ENCODE measurements around the gene PRKCQ. TPM values are rescaled to one million over a fixed set of nuclear protein-coding genes. Genes with fewer than 3 reads are reported as not detected.

PRKCQ gene
- total and polyA plus RNA-seq, 7 experiments from 2014 or later: 44.3 to 74.5 (median 65.8) TPM

DNA sequence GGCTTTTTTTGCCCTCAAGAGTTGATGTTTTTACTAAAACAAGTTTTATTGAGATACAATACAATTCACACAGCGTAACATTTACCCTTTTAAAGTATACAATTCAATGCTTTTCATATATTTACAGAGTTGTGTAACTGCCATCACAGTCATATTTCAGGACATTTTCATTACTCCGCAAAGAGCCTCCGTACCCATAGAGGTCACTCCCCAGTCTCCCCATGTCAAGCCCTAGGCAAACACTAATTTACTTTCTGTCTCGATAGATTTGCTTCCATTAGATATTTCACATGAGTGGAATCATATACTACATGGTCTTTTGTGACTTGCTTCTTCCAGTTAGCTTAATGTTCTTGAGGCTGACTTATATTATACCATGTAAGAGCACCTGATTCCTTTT is 183.8 kb downstream of the PRKCQ start:
- Mint-ChIP-seq H3K9me3 (peaks cover 0 to 7% (median 2%) of the 10 kb centered on the region in 11 donors), H3K27ac (peak overlapping the region in 1 of 9 donors; percentile 1), H3K4me3 (no peak overlapping the region), H3K36me3 (peaks cover 0 to 29% (median 15%) of the 10 kb centered on the region in 5 donors), H3K27me3 (no peaks in the 10 kb centered on the region), H3K4me1 (peaks cover 0 to 12% (median 0%) of the 10 kb centered on the region in 7 donors)
- POLR2A ChIA-PET: interaction anchor here (0.6 kb wide), 2 partner anchors 14 to 297 kb away, joined by 3 to 4 read pairs; no protein-coding TSS in a partner anchor
- DNase-seq: no peak
- Histone ChIP-seq H3K4me1 (ENCODE audit: control insufficient read depth in 2 of 2, insufficient read depth in 2 of 2, low read length in 2 of 2) (no peaks in the 10 kb centered on the region), H3K4me3 (ENCODE audit: low read length) (no peak overlapping the region), H3K9me3 (ENCODE audit: control insufficient read depth in 2 of 3, low read length in 3 of 3) (no peaks in the 10 kb centered on the region), H3K27me3 (ENCODE audit: control insufficient read depth in 2 of 2, insufficient read depth in 2 of 2, low read length in 2 of 2) (no peaks in the 10 kb centered on the region), H3K27ac (ENCODE audit: low read depth, low read length) (no peak overlapping the region), H3K36me3 (ENCODE audit: control insufficient read depth in 2 of 3, insufficient read depth in 3 of 3, low read length in 3 of 3) (no peaks in the 10 kb centered on the region)
- no peak for ATAC-seq
- CTCF ChIA-PET: interaction anchor here (0.7 kb wide), 1 partner anchor 194 kb away, joined by 3 read pairs; no protein-coding TSS in a partner anchor
- intact Hi-C loops (cut with micrococcal nuclease): no loop called here

DNA sequence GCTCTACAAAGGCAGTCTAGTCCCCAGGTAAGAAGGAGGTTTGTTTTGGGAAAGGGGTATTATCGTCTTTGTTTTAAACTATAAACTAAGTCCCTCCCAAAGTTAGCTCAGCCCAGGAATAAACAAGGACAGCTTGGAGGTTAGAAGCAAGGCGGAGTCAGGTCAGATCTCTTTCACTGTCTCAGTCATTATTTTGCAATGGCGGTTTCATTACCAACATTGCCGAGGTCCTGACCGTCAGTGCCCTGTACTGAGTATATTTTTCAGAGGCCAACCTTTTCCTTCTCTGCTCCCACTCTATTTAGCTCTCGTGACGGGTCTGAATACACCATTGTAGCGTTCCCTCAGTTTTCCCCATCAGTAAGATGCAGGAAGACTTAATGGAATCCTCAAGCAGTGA is 184.5 kb downstream of the PRKCQ start:
- Mint-ChIP-seq H3K27me3 (no peaks in the 10 kb centered on the region), H3K4me1 (peaks cover 0 to 9% (median 0%) of the 10 kb centered on the region in 7 donors)
- ATAC-seq: no peak

DNA sequence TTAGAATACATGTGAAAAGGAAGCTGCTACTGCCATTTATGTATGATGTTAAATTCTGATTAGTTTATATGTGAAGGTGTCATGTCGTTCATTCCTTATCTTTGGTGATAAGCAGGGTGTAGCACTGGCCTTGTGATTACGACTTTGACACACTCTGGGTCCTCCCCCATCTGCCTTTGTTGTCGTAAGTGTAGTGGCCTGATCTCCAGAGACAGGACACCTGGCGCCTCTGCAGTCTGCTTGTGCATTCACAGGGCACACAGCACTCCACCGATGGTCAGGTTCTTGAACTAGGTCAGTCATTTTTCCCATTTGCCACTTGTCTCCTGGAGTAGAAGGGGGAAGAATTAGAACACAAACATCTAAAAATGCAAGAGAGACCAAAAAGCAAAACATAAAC is 186.0 kb downstream of the PRKCQ start:
- no peaks in the 10 kb centered on the region for H3K27me3 Mint-ChIP-seq
- no peak overlapping the region for H3K27ac ChIP-seq (ENCODE audit: low read depth, low read length)
- no peaks in the 10 kb centered on the region for H3K4me1 ChIP-seq (ENCODE audit: control insufficient read depth in 2 of 2, insufficient read depth in 2 of 2, low read length in 2 of 2)
- ChIA-PET POLR2A (interaction anchor here (0.7 kb wide), 1 partner anchor 12 kb away, joined by 4 read pairs; no protein-coding TSS in a partner anchor), CTCF (interaction anchor here (0.9 to 1.3 kb wide), 2 partner anchors 8 to 192 kb away, joined by 3 read pairs; partner anchors contain the start of gene PFKFB3)
- H3K36me3 ChIP-seq (ENCODE audit: control insufficient read depth in 2 of 3, insufficient read depth in 3 of 3, low read length in 3 of 3): no peaks in the 10 kb centered on the region
- DNase-seq (no peak), ATAC-seq (no peak)
- intact Hi-C loops (cut with micrococcal nuclease): no loop called here
- H3K27me3 ChIP-seq (ENCODE audit: control insufficient read depth in 2 of 2, insufficient read depth in 2 of 2, low read length in 2 of 2): no peaks in the 10 kb centered on the region
- peak overlapping the region in 1 of 9 donors; percentile 3 for H3K27ac Mint-ChIP-seq
- peaks cover 12 to 48% (median 34%) of the 10 kb centered on the region in 5 donors for H3K36me3 Mint-ChIP-seq
- H3K9me3 Mint-ChIP-seq: peaks cover 6 to 28% (median 20%) of the 10 kb centered on the region in 11 donors
- H3K4me3 Mint-ChIP-seq: no peak overlapping the region
- H3K4me3 ChIP-seq (ENCODE audit: low read length): no peak overlapping the region
- H3K9me3 ChIP-seq (ENCODE audit: control insufficient read depth in 2 of 3, low read length in 3 of 3): peaks cover 0 to 10% (median 0%) of the 10 kb centered on the region in 3 experiments
- peaks cover 0 to 4% (median 0%) of the 10 kb centered on the region in 7 donors for H3K4me1 Mint-ChIP-seq

More for the DNA sequence above, 184.5 kb downstream of the PRKCQ start:
- H3K4me1 ChIP-seq (ENCODE audit: control insufficient read depth in 2 of 2, insufficient read depth in 2 of 2, low read length in 2 of 2): no peaks in the 10 kb centered on the region
- H3K36me3 ChIP-seq (ENCODE audit: control insufficient read depth in 2 of 3, insufficient read depth in 3 of 3, low read length in 3 of 3): no peaks in the 10 kb centered on the region
- peaks cover 0 to 5% (median 0%) of the 10 kb centered on the region in 3 experiments for H3K9me3 ChIP-seq (ENCODE audit: control insufficient read depth in 2 of 3, low read length in 3 of 3)
- H3K27me3 ChIP-seq (ENCODE audit: control insufficient read depth in 2 of 2, insufficient read depth in 2 of 2, low read length in 2 of 2): no peaks in the 10 kb centered on the region
- no peak for DNase-seq
- CTCF ChIA-PET: interaction anchor here (0.7 kb wide), 1 partner anchor 194 kb away, joined by 3 read pairs; no protein-coding TSS in a partner anchor
- POLR2A ChIA-PET: no interaction called here
- Mint-ChIP-seq H3K9me3 (peaks cover 0 to 13% (median 7%) of the 10 kb centered on the region in 11 donors), H3K36me3 (peaks cover 4 to 35% (median 21%) of the 10 kb centered on the region in 5 donors), H3K4me3 (no peak overlapping the region), H3K27ac (no peak overlapping the region)
- intact Hi-C loops (cut with micrococcal nuclease): no loop called here
- H3K4me3 ChIP-seq (ENCODE audit: low read length): no peak overlapping the region
- H3K27ac ChIP-seq (ENCODE audit: low read depth, low read length): no peak overlapping the region

DNA sequence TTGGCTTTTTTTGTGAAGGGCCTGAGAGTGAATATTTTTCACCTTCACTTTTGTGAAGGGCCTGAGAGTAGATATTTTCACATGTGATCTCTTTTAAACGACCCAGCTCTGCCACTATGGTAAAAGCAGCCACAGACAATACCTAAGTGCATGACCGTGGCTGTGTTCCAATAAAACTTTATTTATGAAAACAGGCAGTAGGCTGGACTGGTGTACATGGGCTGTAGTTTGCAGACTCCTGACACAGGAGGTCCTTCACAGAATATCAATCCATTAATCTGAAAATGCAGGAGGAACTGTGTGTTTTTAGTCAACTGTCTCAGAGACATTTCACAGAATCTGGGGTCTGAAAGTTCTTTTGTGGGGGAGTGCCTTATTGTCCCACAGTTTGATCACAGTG is 186.9 kb downstream of the PRKCQ start:
- intact Hi-C loops (cut with micrococcal nuclease): no loop called here
- H3K27me3 Mint-ChIP-seq: no peaks in the 10 kb centered on the region
- H3K4me3 Mint-ChIP-seq: no peak overlapping the region
- peaks cover 0 to 4% (median 0%) of the 10 kb centered on the region in 7 donors for H3K4me1 Mint-ChIP-seq
- CTCF ChIA-PET: no interaction called here
- no peak overlapping the region for H3K27ac Mint-ChIP-seq
- no peak for DNase-seq
- peaks cover 12 to 52% (median 34%) of the 10 kb centered on the region in 5 donors for H3K36me3 Mint-ChIP-seq
- Histone ChIP-seq H3K27ac (ENCODE audit: low read depth, low read length) (no peak overlapping the region), H3K27me3 (ENCODE audit: control insufficient read depth in 2 of 2, insufficient read depth in 2 of 2, low read length in 2 of 2) (no peaks in the 10 kb centered on the region), H3K9me3 (ENCODE audit: control insufficient read depth in 2 of 3, low read length in 3 of 3) (peaks cover 0 to 10% (median 0%) of the 10 kb centered on the region in 3 experiments), H3K36me3 (ENCODE audit: control insufficient read depth in 2 of 3, insufficient read depth in 3 of 3, low read length in 3 of 3) (no peaks in the 10 kb centered on the region), H3K4me1 (ENCODE audit: control insufficient read depth in 2 of 2, insufficient read depth in 2 of 2, low read length in 2 of 2) (no peaks in the 10 kb centered on the region), H3K4me3 (ENCODE audit: low read length) (no peak overlapping the region)
- H3K9me3 Mint-ChIP-seq: peaks cover 6 to 35% (median 21%) of the 10 kb centered on the region in 11 donors
- POLR2A ChIA-PET: no interaction called here
- ATAC-seq: no peak

GRCh38 chr10:6390213-6390845 is 189.7 kb downstream of the PRKCQ start:
- Mint-ChIP-seq H3K4me3 (no peak overlapping the region), H3K4me1 (peaks cover 0 to 4% (median 0%) of the 10 kb centered on the region in 7 donors), H3K36me3 (peaks cover 12 to 55% (median 34%) of the 10 kb centered on the region in 5 donors), H3K27me3 (no peaks in the 10 kb centered on the region), H3K9me3 (peaks cover 6 to 35% (median 24%) of the 10 kb centered on the region in 11 donors), H3K27ac (peak overlapping the region in 1 of 9 donors; percentile 36)
- Histone ChIP-seq H3K36me3 (ENCODE audit: control insufficient read depth in 2 of 3, insufficient read depth in 3 of 3, low read length in 3 of 3) (no peaks in the 10 kb centered on the region), H3K27ac (ENCODE audit: low read depth, low read length) (no peak overlapping the region), H3K9me3 (ENCODE audit: control insufficient read depth in 2 of 3, low read length in 3 of 3) (peaks cover 0 to 10% (median 0%) of the 10 kb centered on the region in 3 experiments), H3K27me3 (ENCODE audit: control insufficient read depth in 2 of 2, insufficient read depth in 2 of 2, low read length in 2 of 2) (no peaks in the 10 kb centered on the region), H3K4me1 (ENCODE audit: control insufficient read depth in 2 of 2, insufficient read depth in 2 of 2, low read length in 2 of 2) (no peaks in the 10 kb centered on the region), H3K4me3 (ENCODE audit: low read length) (no peak overlapping the region)
- ChIA-PET CTCF (interaction anchor here (1.0 kb wide), 1 partner anchor 11 kb away, joined by 5 read pairs; no protein-coding TSS in a partner anchor), POLR2A (interaction anchor here (0.7 kb wide), 1 partner anchor 42 kb away, joined by 3 read pairs; no protein-coding TSS in a partner anchor)
- DNase-seq (no peak), ATAC-seq (no peak)
- intact Hi-C loops (cut with micrococcal nuclease): no loop called here

GRCh38 chr10:6388261-6388893 is 191.7 kb downstream of the PRKCQ start:
- Mint-ChIP-seq H3K27me3 (no peaks in the 10 kb centered on the region), H3K27ac (no peak overlapping the region), H3K4me3 (no peak overlapping the region), H3K36me3 (peaks cover 12 to 46% (median 27%) of the 10 kb centered on the region in 5 donors), H3K4me1 (peaks cover 0 to 4% (median 0%) of the 10 kb centered on the region in 7 donors), H3K9me3 (peaks cover 6 to 35% (median 24%) of the 10 kb centered on the region in 11 donors)
- ChIA-PET CTCF (interaction anchor here (1.1 to 1.9 kb wide), 4 partner anchors 9 to 186 kb away, joined by 3 to 7 read pairs (median 4); partner anchors contain the start of gene PFKFB3), POLR2A (interaction anchor here (0.8 to 1.1 kb wide), 2 partner anchors 13 to 17 kb away, joined by 3 to 5 read pairs; no protein-coding TSS in a partner anchor)
- Histone ChIP-seq H3K27me3 (ENCODE audit: control insufficient read depth in 2 of 2, insufficient read depth in 2 of 2, low read length in 2 of 2) (no peaks in the 10 kb centered on the region), H3K36me3 (ENCODE audit: control insufficient read depth in 2 of 3, insufficient read depth in 3 of 3, low read length in 3 of 3) (no peaks in the 10 kb centered on the region), H3K4me1 (ENCODE audit: control insufficient read depth in 2 of 2, insufficient read depth in 2 of 2, low read length in 2 of 2) (no peaks in the 10 kb centered on the region), H3K4me3 (ENCODE audit: low read length) (no peak overlapping the region), H3K9me3 (ENCODE audit: control insufficient read depth in 2 of 3, low read length in 3 of 3) (peaks cover 0 to 10% (median 0%) of the 10 kb centered on the region in 3 experiments), H3K27ac (ENCODE audit: low read depth, low read length) (no peak overlapping the region)
- ATAC-seq (no peak), DNase-seq (no peak)
- intact Hi-C loops (cut with micrococcal nuclease): loop anchor here in 1 of 2 donors (2.0 kb wide), 1 partner anchor 40 kb away; no protein-coding TSS in a partner anchor

Measured in naive thymus-derived CD4-positive, alpha-beta T cell (primary cell).